ENCODE measurements around the gene ETV6.

DNA sequence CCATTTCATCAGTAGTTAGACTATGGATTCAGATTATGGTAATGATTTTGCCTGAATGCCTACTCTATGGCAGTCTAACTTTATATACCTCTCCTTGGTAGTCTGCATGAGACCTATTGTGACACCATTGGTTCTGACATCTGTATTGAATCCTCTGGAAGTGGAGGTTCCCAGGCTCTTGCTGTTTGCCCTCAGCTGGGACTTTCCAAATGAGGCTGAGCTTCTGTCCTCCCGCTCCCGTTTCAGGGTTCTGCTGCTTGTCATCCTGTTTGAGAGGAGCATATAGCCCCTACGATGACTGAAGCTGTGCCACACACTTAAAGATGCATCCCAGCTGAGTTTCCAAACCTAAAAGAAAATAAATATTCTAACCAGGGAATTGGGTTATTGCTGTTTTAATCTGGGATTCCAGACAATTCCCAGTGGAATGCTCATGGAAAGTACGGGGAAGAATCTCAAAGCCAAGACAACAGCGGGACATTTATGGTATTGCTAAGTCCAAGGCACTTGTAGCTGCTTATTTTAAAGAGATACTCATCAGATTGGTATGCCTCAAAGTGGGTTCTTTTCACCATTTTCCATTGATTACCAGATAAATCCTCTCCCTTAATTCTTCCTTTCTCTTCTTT, 105.9 kb downstream of the ETV6 start:
- TF ChIP-seq, protein P1, sequence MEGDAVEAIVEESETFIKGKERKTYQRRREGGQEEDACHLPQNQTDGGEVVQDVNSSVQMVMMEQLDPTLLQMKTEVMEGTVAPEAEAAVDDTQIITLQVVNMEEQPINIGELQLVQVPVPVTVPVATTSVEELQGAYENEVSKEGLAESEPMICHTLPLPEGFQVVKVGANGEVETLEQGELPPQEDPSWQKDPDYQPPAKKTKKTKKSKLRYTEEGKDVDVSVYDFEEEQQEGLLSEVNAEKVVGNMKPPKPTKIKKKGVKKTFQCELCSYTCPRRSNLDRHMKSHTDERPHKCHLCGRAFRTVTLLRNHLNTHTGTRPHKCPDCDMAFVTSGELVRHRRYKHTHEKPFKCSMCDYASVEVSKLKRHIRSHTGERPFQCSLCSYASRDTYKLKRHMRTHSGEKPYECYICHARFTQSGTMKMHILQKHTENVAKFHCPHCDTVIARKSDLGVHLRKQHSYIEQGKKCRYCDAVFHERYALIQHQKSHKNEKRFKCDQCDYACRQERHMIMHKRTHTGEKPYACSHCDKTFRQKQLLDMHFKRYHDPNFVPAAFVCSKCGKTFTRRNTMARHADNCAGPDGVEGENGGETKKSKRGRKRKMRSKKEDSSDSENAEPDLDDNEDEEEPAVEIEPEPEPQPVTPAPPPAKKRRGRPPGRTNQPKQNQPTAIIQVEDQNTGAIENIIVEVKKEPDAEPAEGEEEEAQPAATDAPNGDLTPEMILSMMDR (IDR thresholded peaks at IDR 0.05; ENCODE audit: borderline replicate concordance, extremely low read depth, low read length, poor library complexity, severe bottlenecking), result no peak
- no peak for TF ChIP-seq EZH2 (IDR thresholded peaks at IDR 0.05; ENCODE audit: borderline replicate concordance, low read depth, low read length, severe bottlenecking)
